ENCODE data around the gene SYNE2.

DNA sequence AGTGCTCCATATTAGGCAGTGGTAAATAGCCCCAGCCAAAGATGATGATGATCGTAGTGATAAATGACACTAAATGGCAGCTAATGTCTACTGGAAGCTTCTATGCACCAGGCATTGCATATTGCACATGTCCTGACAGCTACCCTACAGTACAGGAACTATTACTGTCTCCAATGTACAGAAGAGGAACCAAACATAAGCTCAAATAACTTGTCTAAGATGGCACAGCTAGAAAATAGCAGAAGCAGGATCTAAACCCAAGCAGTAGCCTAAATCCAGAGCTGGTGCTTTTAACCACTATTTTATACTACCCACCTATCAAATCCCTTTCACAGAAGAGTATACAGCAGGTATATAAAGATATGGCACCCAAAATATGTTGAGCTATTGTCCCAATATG, 412.4 kb downstream of the SYNE2 start:
- TF ChIP-seq, protein P1, sequence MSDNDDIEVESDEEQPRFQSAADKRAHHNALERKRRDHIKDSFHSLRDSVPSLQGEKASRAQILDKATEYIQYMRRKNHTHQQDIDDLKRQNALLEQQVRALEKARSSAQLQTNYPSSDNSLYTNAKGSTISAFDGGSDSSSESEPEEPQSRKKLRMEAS (IDR thresholded peaks at IDR 0.05) = no peak
- no peak for TF ChIP-seq EP300 (IDR thresholded peaks at IDR 0.05; ENCODE audit: borderline replicate concordance)
- no peak for TF ChIP-seq EGR1 (IDR thresholded peaks at IDR 0.05)
- TF ChIP-seq TCF12 (IDR thresholded peaks at IDR 0.05; ENCODE audit: low read depth) = no peak
- no peak for TF ChIP-seq RAD21 (IDR thresholded peaks at IDR 0.05; ENCODE audit: low read depth)

Measured in Ishikawa (cell line).